Liver (tissue), 3 donors: Measurements from ENCODE around the gene FARS2.

ENCODE experiments used
- EGR1 ChIP-seq, 2 donors: IDR thresholded peaks; 2 replicates each; pipeline ENCODE4 v1.6.1; 2016 to 2018; ENCODE audit warnings: antibody characterized with exemption in 2 of 2, low read depth in 2 of 2
- FOXA1 ChIP-seq: IDR thresholded peaks from 2 replicates; pipeline ENCODE4 v1.6.1; 2016; ENCODE audit warnings: antibody characterized with exemption
- JUND ChIP-seq, 2 donors: IDR thresholded peaks; 2 replicates each; pipeline ENCODE4 v1.6.1; 2016; ENCODE audit warnings: antibody characterized with exemption in 2 of 2
- RAD21 ChIP-seq, 2 donors: IDR thresholded peaks; 2 replicates each; pipeline ENCODE4 v1.6.1; 2016; ENCODE audit warnings: antibody characterized with exemption in 2 of 2, mild to moderate bottlenecking in 2 of 2
- SP1 ChIP-seq: IDR thresholded peaks from 2 replicates; pipeline ENCODE4 v1.6.1; 2018; ENCODE audit warnings: antibody characterized with exemption, mild to moderate bottlenecking
- TAF1 ChIP-seq: conservative IDR thresholded peaks from 2 replicates; pipeline ENCODE4 v1.6.1; 2016; ENCODE audit warnings: antibody characterized with exemption, mild to moderate bottlenecking
- TF ChIP-seq, protein P1 (sequence below): fragments of 150-350 bp; IDR thresholded peaks from 2 replicates; pipeline ENCODE4 v1.5.1; 2017; ENCODE audit warnings: improper control_type of control experiment, low read depth, low read length; ENCODE audit not compliant: missing input control
- TF ChIP-seq, protein P2 (sequence below): IDR thresholded peaks from 2 replicates; pipeline ENCODE4 v1.6.1; 2016; ENCODE audit warnings: antibody characterized with exemption, mild to moderate bottlenecking
- TF ChIP-seq, protein P3 (sequence below): IDR thresholded peaks from 2 replicates; pipeline ENCODE4 v1.6.1; 2016; ENCODE audit warnings: antibody characterized with exemption
- donor health status: healthy.
- donor health status: healthy.

DNA sequence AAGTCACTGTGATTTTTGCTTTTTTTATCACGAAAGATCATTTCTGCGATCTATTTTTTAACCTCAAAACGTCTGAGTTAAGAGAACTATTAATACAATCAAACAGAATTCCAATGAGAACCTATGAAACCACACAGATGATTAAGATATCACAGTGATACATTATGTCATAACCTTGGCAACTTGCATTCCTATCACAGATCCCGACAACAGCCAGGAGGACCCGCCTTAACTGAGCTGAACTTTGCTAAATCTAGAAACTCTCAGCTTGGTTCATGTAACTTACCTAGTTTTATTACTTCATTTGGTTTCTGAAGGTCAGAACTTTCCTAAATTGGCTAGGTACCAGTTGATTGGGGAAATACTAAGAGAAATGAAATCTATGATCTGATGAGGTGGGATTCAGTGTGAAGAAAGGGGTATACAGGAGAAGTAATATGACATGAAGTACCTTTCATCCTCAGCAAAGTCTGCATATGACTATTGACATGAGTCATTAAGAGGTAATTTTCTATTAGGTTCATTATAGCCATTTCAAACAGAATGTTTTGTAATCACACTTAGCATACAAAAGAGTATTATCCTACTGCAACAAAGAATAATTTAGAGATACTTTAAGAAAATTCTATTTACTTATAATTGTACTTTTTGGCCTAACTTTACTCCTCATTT lies 11.7 kb upstream of the FARS2 start:
- TF ChIP-seq RAD21 (IDR thresholded peaks at IDR 0.05) (no peak), JUND (IDR thresholded peaks at IDR 0.05) (no peak), FOXA1 (no peak), SP1 (no peak), TAF1 (no peak), EGR1 (IDR thresholded peaks at IDR 0.05; ENCODE audit: low read depth in 2 of 2) (no peak)
- TF ChIP-seq, protein P1, sequence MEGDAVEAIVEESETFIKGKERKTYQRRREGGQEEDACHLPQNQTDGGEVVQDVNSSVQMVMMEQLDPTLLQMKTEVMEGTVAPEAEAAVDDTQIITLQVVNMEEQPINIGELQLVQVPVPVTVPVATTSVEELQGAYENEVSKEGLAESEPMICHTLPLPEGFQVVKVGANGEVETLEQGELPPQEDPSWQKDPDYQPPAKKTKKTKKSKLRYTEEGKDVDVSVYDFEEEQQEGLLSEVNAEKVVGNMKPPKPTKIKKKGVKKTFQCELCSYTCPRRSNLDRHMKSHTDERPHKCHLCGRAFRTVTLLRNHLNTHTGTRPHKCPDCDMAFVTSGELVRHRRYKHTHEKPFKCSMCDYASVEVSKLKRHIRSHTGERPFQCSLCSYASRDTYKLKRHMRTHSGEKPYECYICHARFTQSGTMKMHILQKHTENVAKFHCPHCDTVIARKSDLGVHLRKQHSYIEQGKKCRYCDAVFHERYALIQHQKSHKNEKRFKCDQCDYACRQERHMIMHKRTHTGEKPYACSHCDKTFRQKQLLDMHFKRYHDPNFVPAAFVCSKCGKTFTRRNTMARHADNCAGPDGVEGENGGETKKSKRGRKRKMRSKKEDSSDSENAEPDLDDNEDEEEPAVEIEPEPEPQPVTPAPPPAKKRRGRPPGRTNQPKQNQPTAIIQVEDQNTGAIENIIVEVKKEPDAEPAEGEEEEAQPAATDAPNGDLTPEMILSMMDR, result no peak
- TF ChIP-seq, protein P2, sequence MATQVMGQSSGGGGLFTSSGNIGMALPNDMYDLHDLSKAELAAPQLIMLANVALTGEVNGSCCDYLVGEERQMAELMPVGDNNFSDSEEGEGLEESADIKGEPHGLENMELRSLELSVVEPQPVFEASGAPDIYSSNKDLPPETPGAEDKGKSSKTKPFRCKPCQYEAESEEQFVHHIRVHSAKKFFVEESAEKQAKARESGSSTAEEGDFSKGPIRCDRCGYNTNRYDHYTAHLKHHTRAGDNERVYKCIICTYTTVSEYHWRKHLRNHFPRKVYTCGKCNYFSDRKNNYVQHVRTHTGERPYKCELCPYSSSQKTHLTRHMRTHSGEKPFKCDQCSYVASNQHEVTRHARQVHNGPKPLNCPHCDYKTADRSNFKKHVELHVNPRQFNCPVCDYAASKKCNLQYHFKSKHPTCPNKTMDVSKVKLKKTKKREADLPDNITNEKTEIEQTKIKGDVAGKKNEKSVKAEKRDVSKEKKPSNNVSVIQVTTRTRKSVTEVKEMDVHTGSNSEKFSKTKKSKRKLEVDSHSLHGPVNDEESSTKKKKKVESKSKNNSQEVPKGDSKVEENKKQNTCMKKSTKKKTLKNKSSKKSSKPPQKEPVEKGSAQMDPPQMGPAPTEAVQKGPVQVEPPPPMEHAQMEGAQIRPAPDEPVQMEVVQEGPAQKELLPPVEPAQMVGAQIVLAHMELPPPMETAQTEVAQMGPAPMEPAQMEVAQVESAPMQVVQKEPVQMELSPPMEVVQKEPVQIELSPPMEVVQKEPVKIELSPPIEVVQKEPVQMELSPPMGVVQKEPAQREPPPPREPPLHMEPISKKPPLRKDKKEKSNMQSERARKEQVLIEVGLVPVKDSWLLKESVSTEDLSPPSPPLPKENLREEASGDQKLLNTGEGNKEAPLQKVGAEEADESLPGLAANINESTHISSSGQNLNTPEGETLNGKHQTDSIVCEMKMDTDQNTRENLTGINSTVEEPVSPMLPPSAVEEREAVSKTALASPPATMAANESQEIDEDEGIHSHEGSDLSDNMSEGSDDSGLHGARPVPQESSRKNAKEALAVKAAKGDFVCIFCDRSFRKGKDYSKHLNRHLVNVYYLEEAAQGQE, result no peak
- TF ChIP-seq, protein P3, sequence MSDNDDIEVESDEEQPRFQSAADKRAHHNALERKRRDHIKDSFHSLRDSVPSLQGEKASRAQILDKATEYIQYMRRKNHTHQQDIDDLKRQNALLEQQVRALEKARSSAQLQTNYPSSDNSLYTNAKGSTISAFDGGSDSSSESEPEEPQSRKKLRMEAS, result no peak
